ENCODE data around the gene WWC1.
"Not testable (repeated sequence)": the region's sequence is repeated elsewhere in the genome, so short reads cannot be mapped to it uniquely, and the experiment has no call there.

Gene WWC1

DNA sequence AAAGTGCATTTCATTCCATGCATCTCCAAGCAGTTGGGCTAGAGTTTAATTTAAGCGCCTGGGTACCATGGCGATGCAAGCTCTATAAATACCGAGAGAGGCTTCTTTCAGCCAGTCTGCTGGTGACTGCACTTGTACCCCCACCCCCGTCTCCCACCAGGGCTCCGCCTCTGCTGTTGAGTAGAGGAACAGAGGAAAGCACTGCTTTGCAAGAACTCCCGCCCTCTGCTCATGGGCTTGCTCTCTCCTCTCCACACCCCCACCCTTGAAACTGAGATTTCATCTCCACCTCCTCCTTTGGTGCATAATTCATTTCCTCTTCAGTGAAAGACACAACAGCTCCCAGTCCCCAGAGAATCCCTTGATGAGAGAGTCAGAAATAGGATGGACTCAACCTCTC, 5.1 kb upstream of the WWC1 start:
- DNase-seq (ENCODE audit: low read depth, low spot score) = no peak

DNA sequence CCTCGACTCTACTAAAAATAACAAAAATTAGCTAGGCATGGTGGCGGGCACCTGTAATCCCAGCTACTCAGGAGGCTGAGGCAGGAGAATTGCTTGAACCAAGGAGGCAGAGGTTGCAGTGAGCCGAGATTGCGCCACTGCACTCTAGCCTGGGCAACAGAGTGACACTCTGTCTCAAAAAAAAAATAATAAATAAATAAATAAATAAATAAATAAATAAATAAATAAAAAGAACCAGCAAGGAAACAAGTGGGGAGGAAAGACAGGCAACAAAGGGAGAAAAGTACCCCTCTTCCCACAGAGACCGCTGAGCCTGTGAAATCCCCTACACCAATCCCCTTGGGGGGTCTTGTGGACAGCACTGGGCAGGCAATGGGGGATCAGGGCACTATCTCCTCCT, 4.6 kb upstream of the WWC1 start:
- DNase-seq (ENCODE audit: low read depth, low spot score) = not testable (repeated sequence)

DNA sequence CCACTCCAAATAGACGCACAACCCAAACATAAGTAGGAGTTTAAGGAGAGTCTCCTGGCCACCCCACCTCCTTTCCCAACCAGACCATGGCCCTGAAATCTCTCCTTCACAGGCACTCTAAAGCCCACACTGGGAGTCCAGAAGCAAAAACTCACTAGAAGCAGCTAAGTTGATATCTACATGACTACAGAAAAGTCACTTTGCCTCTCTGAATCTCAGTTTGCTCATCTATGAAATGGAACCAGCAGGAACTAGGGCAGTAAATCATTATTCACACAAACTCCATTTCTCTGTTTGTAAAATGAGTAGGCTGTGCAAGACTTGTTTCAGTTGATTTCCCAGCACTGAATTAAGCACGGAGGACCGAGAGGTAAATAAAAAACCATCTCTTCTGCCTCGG, 4.1 kb upstream of the WWC1 start:
- DNase-seq (ENCODE audit: low read depth, low spot score) = no peak

DNA sequence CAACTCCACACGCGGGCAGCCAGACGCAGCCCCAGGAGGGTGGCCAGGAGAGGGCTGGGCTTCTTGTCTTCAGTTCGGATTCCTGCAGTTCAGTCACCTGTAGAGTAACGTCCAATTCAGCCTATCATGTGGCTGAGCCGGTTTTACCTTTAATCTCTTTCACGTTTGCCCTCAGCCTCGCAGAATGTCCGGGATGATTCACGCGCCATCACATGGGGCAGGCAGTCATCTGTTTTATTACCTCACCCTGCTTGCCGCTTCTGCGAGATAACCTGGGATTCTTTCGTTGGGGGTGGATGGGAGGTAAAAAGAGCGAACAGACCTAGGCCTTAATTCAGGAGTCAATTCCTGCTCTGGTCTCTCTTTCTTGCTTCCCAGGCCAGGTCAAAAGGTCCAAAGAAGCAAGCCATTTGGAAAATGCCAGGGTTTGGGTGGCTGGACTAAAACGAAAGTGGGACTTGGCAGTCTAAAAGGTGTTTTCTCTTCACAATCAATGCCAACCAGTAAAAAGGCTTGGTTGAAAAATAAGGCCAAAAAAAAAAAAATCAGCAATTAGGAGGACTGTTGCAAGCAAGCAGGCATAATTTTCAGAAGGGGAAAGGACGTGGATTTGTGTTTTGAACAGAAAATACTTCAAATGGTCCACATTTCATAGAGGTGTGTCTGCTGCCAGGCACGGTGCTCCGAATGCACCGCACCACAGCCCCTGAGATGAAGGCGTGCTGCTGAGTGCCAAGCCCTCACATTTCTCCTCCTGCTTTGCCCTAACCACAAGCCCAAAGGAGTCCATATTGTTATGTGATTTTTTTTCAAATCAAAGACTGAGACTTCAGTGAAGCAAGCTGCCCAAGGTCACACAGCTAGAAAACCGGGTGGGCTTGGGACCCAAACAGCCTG, 2.8 kb upstream of the WWC1 start:
- DNase-seq (ENCODE audit: low read depth, low spot score) = no peak

DNA sequence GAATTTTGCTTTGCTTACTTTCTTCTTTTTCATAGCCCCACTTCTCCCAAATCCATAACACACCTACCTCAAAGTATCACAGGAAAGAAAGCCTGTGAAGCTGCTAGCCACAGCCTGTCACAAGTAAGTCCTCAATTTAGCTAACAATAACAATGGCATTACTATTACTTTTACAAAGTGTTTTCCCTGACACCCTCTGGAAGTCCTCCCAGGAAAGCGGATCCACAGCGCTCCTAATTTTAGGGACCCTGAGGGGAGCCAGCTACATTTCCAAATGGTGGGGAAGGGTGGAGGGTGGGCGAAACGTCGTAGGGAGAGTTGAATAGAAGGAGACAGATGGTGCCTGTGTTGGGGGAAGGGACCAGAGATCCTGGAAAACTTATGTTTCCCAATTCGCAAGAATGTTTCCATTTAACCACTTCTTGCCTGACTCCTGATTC, 523 bp upstream of the WWC1 start:
- no peak for DNase-seq (ENCODE audit: low read depth, low spot score)

DNA sequence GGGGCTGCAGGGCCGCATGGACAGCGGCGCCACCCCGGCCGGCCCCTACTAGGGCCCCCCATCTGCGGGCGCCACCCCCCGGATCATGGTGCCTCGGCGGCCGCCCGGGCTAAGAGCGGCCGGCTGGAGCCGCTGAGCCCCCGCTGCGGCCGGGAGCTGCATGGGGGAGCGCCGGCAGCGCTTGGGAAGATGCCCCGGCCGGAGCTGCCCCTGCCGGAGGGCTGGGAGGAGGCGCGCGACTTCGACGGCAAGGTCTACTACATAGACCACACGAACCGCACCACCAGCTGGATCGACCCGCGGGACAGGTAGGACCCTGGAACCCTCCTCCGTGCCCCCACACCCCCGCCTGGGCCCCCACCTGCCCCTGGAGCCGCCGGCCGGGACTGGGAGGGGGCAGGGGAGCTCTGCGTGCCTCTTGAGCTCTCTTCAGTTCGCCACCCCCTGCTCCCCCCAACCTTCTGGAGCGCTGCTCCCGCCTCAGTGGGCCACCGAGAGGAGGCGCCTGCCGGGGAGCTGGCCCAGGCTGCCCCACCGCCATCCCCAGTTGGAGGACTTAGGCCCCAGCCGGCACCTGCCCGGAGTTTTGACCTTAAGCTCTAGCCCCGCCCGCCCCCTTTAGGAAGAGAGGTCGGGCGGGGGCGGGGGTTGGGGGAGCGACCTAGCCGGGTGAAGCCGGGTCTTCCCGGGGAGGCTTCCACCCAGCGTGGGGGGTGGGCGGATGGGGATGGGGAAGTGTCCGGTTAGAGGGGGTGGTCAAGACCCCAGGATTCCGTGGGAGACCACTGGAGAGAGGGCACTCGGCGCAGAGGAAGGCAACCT, 730 bp downstream of the WWC1 start:
- no peak for DNase-seq (ENCODE audit: low read depth, low spot score)

DNA sequence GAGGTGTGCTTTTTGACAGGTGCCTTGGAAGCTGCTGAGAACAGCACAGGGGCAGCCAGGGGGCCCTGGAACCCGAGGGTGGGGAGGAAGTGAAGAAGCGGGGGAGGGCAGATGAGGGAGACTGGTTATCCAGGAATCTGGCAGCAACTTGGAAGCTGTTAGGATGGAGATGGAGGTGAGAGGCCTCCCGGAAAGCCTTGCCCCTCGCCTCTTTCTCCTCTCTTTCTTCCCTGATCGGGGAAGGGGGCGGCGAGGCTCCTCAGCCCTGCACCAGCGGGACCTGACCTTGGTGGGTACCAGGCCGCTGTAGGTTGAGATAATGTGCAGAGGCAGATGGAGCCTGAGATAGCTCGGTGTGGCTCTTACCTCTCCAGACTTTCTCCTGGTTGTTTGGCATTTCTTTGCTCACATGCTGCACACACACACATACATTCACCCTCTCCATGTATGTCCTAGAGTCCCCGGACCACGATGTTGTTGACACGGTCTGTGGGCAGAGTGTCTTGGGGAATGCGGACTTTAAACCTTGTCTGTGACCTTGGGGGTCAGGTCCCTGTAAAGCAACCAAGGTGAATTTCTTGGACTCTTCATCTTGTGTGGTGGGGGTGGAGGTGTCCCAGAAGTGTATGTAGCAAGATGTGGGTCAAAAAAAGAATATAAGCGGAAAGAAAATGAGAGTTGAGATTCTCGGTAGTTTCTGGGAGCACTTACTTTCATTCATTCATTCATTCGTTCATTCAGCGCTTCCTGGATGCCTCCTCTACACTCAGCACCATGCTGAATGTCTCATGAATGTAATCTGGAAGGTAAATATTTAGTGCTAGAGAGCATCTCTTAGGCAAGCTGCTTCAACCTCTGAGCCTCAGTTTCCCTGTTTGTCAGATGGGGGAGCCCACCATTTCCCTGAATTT, 1.6 kb downstream of the WWC1 start:
- no peak for DNase-seq (ENCODE audit: low read depth, low spot score)

DNA sequence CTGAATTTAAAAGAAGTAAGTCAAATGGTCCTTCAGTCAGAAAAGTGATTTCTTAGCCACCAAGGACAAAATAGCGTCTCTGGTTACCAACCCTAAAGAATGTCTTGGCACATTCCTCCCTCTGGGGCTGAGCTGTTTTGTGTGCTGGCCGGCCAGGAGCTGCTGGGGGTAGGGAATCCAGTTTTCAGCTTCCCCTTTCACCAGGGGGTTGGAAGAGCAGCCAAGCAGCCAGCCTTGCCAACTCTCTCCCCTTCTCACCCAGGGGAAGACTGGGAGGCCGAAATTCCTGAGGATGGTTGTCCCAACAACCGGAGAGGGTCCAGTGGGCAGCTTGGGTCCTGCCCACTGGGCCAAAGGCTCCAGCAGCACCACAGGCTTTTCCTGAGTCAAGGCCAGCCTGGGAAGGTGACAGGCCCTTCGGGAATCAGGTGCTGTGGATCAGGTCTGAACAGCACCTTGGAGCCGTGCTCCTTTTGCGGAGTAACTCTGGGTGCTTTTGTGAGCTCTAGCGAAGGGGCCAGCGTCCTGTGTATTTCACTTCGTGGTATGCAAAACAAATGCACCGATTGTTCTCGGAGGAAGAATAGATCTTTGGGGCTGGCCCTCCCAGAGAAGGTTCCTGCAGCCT, 4.2 kb downstream of the WWC1 start:
- DNase-seq (ENCODE audit: low read depth, low spot score) = no peak

DNA sequence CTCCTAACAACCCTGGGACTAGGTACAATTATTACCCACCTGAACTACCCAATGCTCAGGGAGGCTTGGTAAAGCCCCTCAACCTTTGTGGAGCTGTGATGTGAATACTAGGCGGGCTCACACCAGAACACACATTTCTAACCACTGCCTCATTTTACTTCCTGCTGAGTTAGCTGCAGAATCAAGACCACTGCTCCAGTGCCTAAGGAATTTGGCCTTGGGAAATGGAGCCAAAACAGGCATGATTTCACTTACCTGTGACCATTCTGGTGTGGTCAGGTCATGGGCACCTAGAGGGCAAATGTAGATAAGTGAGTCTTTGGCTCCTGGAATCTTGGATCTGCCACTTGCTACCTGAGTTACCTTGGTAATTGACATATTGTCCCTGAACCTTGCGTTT, 5.2 kb downstream of the WWC1 start:
- DNase-seq (ENCODE audit: low read depth, low spot score) = no peak

DNA sequence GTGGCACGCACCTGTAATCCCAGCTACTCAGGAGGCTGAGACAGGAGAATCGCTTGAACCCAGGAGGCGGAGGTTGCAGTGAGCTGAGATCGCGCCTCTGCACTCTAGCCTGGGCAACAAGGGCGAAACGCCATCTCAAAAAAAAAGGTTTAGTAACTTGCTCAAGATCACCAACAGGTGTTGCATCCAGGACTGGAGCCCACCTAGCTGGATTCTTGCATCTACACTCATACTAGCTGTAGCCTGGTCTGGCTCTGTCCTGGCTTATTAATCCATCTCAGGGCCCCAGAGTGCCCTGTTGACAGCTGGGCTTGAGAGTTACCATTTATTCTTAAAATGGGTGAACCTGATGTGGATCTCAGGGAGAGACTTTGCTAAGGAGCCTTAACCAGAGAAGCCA, 7.5 kb downstream of the WWC1 start:
- no peak for DNase-seq (ENCODE audit: low read depth, low spot score)

DNA sequence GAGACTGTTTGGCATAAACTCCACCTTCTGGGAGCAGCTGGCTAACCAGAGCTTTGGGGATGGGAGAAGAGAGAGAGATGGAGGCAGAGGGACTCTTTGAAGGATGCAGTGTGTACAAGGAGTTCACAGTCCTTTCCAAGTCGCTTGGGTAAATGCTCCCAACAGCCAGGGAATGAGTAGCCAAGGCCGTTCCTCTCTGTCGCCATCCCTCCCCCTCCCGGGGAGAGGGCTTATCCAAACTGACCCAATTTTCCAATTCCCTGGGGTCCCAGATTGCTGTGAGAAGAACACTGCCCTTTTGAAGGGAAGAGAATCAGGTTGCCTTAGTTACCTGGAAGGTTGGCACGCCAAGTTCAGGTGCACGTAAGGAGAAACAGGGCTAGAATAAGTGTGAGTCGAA, 7.9 kb downstream of the WWC1 start:
- DNase-seq (ENCODE audit: low read depth, low spot score) = no peak

DNA sequence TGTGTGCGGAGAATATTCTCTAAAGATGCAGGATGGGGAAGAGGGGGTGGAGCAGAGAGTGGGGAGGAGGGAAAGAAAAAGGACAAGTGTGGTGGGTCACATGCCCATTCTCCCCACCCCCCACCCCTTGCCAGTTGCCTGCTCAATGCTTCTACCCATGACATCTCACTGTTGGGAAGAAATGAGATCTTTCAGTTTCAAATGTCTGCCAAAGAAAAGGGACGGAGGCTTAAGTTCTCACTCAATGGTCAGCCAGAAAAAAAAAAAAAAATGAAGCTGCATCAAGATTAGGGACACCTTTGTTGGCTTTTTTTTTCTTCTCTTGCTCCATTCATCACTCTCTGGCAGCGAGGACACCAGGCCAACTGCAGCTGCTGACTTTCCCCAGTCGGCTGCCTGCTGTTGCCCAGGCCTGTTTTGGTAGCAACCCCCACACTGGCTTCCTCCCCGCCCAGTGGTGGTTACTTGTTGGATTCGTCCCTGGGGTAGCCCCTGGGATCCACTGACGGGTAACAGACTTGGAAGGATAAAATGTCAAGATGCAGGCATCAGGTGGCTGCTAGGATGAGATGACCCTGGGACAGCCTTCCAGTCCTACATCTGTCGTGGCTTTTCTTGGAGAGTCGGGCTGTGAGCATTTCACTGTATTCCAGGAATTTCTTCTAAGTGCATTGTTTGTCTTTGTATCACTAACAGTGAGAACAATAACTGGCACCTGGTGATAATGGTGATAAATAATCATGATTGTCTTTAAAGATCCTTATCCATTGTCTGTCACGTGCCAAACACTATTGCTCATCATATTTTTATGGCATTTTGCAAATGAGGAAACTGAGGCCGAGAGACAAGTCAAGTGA, 9.1 kb downstream of the WWC1 start:
- no peak for DNase-seq (ENCODE audit: low read depth, low spot score)

DNA sequence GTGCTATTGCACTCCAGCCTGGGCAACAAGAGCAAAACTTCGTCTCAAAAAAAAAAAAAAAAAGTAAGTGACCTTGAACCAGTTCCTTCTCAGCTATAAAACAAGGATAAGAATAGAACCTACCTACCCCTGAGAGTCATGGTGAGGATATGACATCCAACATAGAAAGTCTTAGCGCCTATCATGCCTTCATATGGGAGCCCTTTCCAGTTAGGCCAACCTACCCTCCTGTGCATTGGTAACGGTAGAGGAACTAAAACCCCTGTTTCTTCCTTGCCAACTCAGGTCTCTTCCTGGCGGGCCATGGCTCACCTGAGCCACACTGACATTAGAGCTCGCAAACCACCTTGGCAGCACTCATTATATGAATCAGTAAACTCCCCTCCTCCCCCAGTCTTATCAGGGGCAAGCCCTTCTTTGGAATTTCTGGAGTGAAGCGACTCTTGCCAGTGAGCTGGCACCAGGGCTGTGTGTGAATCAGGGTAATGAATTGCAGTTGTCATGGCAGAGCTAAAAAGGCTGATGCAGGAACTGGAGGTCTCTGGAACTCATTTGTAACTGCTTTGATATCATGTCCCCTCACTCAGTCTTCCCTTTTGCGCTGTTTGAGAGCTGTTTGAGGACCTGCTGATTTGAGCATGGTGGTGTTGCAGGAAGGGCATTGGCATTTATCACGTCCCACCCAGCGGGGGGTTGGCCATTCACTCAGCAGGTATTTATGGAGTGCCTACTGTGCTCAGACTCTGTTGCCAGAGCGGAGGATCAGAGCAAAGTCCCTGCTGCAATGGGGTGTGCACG, 10.3 kb downstream of the WWC1 start:
- no peak for DNase-seq (ENCODE audit: low read depth, low spot score)

DNA sequence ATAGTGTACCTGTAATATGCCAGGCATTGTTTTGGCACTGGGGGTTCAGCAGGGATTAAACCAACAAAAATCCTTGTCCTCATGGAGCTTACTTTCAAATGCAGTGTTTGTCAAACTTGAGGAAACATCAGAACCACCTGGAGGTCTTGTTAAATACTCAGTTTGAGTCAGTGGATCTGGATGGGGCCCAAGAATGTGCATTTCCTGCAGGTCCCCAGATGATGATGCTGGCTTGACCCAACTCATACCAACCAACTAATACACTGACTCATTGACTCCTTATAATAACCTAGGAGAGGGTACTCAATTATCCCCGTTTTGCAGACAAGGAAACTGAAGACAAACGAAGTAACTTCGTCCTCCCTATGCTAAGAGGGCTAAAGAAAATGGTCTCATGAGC, 11.3 kb downstream of the WWC1 start:
- no peak for DNase-seq (ENCODE audit: low read depth, low spot score)

DNA sequence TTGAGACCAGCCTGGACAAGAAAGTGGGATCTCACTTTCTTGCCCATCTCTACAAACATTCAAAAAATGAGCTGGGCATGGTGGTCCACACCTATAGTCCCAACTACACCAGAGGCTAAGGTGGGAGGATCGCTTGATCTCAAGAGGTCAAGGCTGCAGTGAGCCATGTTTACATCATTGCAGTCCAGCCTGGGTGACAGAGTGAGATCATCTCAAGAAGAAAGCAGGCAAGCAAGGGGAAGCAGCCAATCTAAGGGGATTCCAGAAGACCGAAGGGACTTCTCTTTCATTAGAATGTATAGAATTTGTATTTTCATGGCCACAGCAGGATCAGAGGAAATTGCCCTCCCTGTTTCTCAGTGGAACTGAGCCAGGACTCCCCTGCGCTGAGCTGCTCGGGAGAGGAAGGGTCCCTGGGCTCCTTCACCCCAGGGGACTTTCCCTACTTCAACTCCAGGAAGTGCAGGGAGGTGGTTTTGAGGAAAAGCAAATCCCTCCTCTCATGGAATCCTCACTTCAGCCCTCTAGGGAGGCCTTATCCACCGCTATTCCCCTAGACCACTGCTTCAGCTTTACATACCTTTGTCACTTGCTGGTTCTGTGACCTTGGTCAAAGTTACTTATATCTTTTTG, 12.1 kb downstream of the WWC1 start:
- DNase-seq (ENCODE audit: low read depth, low spot score) = no peak

DNA sequence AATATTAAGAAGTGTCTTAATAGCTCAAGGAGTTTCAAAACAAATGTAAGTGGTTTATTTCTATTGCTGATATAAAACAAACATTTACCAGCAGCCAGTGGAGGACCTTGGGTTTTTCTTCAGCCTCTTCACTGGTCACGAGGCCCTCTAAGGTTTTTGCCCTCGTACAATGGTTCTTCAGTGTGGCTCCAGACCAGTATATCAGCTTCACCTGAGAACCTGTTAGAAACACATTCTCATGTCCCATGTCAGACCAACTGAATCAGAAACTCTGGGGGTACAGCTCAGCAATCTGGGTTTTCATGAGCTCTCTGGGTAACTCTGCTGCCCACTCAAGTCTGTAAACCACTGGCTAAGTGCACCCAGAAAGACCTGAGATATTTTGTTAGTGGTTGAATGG, 12.9 kb downstream of the WWC1 start:
- DNase-seq (ENCODE audit: low read depth, low spot score) = no peak

DNA sequence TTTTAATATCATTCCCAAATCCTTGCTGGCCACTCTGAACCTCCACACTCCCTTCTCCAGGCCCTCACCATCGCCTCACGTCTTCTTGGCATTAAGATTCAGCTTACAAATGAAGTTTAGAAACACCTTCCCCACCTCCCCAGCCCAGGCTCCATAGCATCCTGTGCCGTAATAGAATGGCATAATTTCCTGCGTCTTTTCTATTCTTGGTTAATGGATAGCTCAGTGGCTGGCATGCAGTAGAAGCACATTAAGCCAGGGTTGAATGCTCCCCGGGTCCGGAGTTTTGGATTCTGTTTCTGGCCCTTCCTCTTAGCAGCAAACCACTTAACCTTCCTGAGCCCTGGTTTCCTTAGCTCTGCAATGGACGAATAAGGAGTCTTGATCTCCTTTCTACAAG, 13.8 kb downstream of the WWC1 start:
- no peak for DNase-seq (ENCODE audit: low read depth, low spot score)

DNA sequence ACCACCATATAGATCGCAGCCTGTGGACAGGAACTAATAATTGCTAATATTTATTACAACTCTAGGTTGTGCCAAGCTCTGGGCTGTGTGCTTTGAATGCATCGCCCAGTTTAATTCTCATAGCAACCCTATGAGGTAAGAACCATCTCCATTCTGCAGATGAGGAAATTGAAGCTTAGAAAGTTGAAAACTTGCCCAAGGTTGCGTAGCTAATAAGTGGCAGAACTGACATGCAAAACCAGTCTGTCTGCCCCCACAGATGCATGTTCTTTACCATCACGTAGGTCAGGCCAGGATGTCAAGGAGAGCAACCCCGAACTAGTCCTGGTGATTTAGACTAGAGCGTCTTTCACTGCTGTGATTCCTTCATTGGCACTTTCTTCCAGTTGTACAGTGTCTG, 15.6 kb downstream of the WWC1 start:
- no peak for DNase-seq (ENCODE audit: low read depth, low spot score)

DNA sequence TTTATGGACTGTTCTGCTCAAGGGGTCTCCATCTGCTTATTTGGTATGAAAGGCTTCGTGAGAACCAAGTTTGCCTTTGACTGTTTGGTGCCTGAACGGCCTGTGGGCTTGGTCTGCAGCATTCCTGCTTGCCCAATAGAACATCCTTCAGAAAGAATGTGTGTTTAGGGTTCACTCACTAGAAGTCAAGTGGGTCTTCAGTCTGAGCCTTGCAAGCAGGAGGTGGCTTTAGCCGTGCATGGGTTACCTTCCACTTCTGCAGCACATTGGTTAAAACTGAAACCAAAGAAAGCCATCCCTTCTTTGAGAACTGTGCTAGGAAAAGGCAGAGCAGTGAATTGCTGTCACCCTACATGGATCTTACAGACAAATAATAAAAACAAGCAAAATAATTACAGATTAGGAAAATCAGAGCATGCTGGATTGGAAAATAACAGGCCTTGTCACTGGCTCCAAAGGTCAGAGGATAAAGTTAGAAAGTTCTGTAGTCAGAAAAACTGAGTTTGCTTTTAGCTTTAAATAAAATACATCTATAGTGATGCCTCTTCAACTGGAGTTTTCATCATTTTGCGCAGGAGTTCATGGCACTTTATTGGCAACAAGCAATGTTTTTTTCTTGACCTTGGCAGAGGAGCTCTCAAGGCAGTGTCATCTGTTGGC, 16.6 kb downstream of the WWC1 start:
- DNase-seq (ENCODE audit: low read depth, low spot score) = no peak
